T-helper 17 cell (primary cell): Measurements from ENCODE around the gene TAS2R60. TPM values are rescaled to one million over a fixed set of nuclear protein-coding genes. Genes with fewer than 3 reads are reported as not detected.
"Not testable (repeated sequence)": the region's sequence is repeated elsewhere in the genome, so short reads cannot be mapped to it uniquely, and the experiment has no call there.

Experiments
- ATAC-seq: fragments of 150-1000 bp; cut with Tn5 transposase; 2 replicates; pipeline ENCODE4 v1.10.0; 2021; ENCODE audit warnings: mild to moderate bottlenecking, moderate library complexity
- DNase-seq, 3 donors: peaks; one replicate each; pipeline versions ENCODE4 v3.0.0 to v3.0.0-alpha.2; 2020 to 2021
- H3K9me3 ChIP-seq: one replicate; pipeline ENCODE4 v1.7.0; 2013; ENCODE audit warnings: low read length, mild to moderate bottlenecking; ENCODE audit not compliant: control insufficient read depth, poor library complexity, severe bottlenecking
- H3K27ac Mint-ChIP-seq: one replicate; pipeline ENCODE4 v1.8.0; 2022; ENCODE audit warnings: mild to moderate bottlenecking, moderate library complexity, mixed read lengths
- H3K27me3 Mint-ChIP-seq: one replicate; pipeline ENCODE4 v1.8.0; 2022; ENCODE audit warnings: mixed read lengths
- H3K36me3 Mint-ChIP-seq: one replicate; pipeline ENCODE4 v1.8.0; 2022; ENCODE audit warnings: low read depth, mixed read lengths
- H3K4me1 Mint-ChIP-seq: one replicate; pipeline ENCODE4 v1.8.0; 2022; ENCODE audit warnings: mild to moderate bottlenecking, mixed read lengths
- H3K4me3 Mint-ChIP-seq: one replicate; pipeline ENCODE4 v1.8.0; 2022; ENCODE audit warnings: mild to moderate bottlenecking, moderate library complexity, mixed read lengths
- total RNA-seq, 4 donors: library from RNA in 2 of 4; stranded (reverse) in 2 of 4; gene quantifications; one replicate each; pipeline ENCODE4 v1.2.3 and lab custom pipeline; 2022 to 2026

The TAS2R60 gene
- total RNA-seq, 2 donors from 2014 or later, result 0.60 to 0.80 TPM

DNA sequence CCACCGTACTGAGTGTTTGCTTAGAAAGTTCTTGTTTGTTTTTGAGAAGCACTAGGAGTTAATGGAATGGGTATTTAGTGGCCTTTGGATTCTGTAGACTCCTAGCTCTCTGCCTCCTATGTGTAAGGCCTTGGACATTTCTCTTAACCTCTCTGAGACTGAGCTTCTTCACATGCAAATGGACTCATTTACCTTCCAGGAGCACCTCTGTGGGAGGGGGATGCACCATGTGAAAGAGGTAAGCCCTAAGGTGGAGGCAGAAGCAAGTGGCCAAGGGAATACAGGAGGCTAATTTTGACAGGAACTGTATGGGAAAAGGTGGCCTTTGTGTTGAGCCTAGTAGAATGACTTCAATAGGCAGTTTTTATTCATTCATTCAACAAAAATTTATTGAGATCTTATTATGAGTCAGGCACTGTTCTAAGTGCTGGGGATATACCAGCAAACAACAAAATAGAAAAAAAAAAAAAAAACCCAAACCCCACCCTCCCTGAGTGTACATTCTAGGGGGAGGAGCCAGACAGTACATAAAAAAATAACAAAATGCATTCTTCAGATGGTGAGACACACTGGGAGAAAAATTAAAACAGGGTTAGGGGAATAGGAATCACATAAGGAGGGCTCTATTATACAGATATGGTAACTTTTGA, 25.4 kb upstream of the TAS2R60 start:
- ATAC-seq (no peak), DNase-seq (no peak)
- Mint-ChIP-seq H3K27me3 (no peaks in the 10 kb centered on the region), H3K4me1 (peaks cover 8% of the 10 kb centered on the region), H3K4me3 (no peak overlapping the region), H3K36me3 (peaks cover 6% of the 10 kb centered on the region), H3K27ac (peak overlapping the region; percentile 81)
- H3K9me3 ChIP-seq, result no peaks in the 10 kb centered on the region

DNA sequence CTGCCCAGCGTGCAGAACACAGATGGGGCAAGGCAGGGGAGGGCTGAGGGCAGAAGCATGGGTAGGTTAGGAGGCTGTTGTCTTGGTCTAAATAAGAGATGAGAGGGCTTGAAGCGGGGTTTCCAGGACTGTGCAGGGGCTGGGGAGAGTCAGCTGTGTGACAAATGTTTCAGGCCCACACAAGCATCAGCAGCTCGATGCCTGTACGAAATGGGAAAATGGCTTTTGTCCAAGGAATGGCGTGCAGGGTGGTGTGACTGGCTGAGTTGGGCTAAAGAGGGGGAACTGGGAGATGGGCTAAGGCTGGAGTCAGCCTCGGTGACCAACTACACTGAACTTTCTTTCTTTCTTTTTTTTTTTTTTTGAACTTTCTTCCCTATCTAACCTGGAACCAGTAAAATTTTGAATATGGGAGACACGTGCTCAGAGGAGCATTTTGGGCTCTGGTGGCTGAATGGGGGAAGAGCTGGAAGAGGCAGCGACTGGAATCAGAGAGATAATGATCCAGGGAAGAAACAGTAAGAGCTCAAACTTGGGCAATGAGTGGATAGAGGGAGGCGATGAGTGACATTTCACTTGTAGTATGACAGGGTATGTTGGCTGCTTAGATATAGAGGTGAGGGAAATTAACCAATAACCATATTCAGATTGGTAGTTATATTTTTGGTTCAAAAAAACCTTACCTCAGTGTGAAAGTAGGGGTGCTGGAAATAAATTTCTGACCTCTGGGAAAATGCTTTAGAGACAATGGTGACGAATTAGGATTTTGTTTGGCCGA, 24.4 kb upstream of the TAS2R60 start:
- H3K9me3 ChIP-seq, result no peaks in the 10 kb centered on the region
- H3K27me3 Mint-ChIP-seq, result no peaks in the 10 kb centered on the region
- peak overlapping the region; percentile 81 for H3K27ac Mint-ChIP-seq
- H3K36me3 Mint-ChIP-seq, result peaks cover 6% of the 10 kb centered on the region
- H3K4me1 Mint-ChIP-seq, result peaks cover 8% of the 10 kb centered on the region
- DNase-seq (no peak), ATAC-seq (no peak)
- no peak overlapping the region for H3K4me3 Mint-ChIP-seq

DNA sequence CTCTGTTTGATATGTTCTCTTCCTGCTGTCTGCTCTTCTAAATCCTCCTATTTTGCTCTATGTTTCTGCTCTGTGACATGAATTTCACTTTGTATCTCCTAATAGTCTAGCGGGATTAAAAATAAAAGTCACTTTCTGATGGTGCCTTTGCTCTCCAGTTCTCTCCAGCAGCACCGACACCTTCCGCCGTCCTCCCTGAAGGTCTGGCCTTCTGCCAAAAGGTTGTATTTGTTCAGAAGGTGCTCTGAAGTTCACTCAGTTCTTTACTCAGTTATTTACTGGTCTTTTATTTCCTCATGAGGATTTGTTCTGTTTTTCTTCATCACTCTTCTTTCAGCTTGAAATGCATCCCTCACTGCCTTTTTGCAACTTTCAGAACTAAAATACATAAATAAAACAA, 23.4 kb upstream of the TAS2R60 start:
- Mint-ChIP-seq H3K27ac (peak overlapping the region; percentile 57), H3K4me1 (peaks cover 8% of the 10 kb centered on the region), H3K27me3 (no peaks in the 10 kb centered on the region), H3K36me3 (peaks cover 6% of the 10 kb centered on the region), H3K4me3 (peak overlapping the region; percentile 36)
- H3K9me3 ChIP-seq, result no peaks in the 10 kb centered on the region
- ATAC-seq, result no peak
- no peak for DNase-seq

DNA sequence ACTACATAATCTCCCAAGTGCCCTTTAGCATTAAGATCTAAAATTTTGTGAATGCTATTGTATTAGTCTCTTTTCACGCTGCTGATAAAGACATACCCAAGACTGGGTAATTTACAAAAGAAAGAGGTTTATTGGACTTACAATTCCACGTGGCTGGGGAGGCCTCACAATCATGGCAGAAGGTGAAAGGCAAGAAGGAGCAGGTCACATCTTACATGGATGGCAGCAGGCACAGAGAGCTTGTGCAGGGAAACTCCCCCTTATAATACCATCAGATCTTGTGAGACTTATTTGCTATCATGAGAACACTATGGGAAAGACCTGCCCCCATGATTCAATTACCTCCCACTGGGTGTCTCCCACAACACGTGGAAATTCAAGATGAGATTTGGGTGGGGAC, 22.6 kb upstream of the TAS2R60 start:
- H3K36me3 Mint-ChIP-seq, H3K4me1 Mint-ChIP-seq, DNase-seq, ATAC-seq, H3K9me3 ChIP-seq, H3K27me3 Mint-ChIP-seq, H3K27ac Mint-ChIP-seq, H3K4me3 Mint-ChIP-seq: not testable (repeated sequence)

DNA sequence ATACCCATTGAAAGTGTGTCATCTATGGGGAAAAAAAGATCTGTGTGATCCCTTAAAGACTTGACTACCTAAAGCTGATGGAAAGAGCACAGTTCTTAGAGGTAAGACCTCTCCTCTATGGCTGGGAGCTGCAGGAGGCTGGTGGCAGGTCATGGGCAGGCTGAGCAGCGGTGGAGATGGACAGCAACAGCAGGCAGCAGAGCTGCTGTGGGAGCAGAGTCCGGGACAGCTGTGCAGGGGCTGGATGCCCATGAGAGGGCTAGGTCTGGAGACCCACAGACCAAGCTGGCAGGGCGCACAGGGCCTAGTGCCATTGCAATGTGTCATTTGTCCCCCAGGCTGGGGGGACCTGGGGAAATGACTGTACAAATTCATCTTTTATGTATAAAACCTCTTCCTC, 21.2 kb upstream of the TAS2R60 start:
- Mint-ChIP-seq H3K4me3 (no peak overlapping the region), H3K4me1 (peaks cover 11% of the 10 kb centered on the region), H3K36me3 (peaks cover 6% of the 10 kb centered on the region), H3K27me3 (no peaks in the 10 kb centered on the region), H3K27ac (no peak overlapping the region)
- H3K9me3 ChIP-seq, result no peaks in the 10 kb centered on the region
- no peak for ATAC-seq
- DNase-seq, result no peak

DNA sequence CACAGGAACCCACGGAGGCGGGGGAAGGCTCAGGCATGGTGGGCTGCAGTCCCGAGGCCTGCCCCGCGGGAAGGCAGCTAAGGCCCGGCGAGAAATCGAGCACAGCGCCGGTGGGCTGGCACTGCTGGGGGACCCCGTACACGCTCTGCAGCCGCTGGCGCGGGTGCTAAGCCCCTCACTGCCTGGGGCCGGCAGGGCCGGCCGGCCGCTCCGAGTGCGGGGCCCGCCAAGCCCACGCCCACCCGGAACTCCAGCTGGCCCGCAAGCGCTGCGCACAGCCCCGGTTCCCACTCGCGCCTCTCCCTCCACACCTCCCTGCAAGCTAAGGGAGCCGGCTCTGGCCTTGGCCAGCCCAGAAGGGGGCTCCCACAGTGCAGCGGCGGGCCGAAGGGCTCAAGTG, 18.8 kb upstream of the TAS2R60 start:
- not testable (repeated sequence) for DNase-seq, H3K4me1 Mint-ChIP-seq, H3K36me3 Mint-ChIP-seq, H3K27me3 Mint-ChIP-seq, H3K4me3 Mint-ChIP-seq, ATAC-seq, H3K9me3 ChIP-seq, H3K27ac Mint-ChIP-seq

DNA sequence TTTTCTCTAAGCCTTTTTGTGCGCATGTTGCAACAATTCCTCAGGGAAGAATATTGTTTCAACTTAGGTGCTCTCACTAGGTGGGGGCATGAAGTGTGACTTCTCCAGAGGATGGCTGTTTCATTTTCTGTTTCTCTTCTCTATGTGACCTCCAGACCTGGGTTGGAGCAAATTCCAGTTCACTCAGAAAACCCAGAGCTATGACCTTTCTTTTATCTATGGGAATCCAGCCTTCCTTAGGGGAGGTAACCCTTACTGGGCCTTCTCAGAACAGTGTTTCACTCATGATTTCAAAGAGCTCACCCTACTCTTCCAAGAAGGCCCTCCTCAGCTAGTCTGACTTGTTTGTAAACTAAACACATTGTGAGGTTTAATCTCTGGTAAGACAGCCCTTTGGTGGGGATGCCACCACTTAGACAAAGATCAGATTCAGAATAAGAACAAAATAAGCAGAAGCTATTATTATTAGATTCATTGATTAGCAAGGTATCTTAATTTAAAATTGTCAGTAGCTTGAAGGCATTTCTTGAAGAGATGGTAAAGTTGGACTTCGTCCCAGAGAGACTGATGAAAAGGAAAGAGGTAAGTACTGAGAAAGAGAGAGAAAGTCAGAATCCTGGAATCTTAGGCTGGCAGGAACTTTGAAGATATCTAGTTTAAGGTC, 16.6 kb upstream of the TAS2R60 start:
- Mint-ChIP-seq H3K4me1 (peaks cover 5% of the 10 kb centered on the region), H3K36me3 (peaks cover 3% of the 10 kb centered on the region), H3K27ac (peak overlapping the region; percentile 34), H3K4me3 (no peak overlapping the region), H3K27me3 (no peaks in the 10 kb centered on the region)
- DNase-seq (no peak), ATAC-seq (no peak)
- no peaks in the 10 kb centered on the region for H3K9me3 ChIP-seq

DNA sequence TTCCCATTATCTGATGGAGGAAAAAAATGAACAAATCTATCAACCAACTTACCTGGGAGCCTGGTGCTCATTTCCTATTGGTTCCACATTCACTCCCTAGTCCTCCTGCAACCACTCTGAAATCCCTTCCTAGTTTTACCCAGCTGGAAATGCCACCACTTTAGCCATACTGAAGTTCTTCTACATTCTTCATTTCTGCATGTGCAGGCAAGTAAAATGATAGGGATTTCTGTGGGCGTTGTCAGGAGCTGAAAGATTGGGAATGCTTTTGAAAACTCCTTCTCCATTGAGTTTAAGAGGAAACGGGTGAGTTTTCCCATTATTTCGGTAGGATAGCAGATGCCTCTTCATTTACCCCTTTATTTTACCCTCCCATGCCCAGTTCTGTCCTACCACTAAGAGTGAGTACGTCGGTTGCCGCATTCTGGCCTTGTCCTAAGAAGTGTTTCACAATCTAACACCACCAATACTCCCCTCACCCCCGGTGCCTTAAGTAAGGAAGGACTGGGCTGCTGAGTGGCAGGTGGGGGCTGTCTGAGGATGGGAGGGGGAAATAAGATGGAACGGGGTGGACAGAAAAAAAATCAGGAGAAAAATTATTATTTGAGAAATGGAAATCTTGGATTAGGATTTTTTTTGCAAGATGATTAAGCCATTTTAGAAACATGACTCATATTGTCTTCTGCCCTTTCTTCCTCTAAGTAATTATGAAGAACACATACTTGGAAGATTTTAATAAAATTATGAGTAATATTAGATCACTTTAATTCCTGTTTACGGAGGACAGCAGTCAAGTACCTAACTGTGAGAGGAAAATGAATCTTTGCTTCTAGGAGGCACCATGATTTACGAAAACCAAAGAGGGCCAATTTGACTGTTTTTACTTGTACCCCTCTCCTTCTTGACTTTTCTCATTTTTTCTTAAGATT, 13.2 kb upstream of the TAS2R60 start:
- Mint-ChIP-seq H3K27ac (no peak overlapping the region), H3K27me3 (no peaks in the 10 kb centered on the region), H3K4me3 (no peak overlapping the region), H3K4me1 (peaks cover 5% of the 10 kb centered on the region), H3K36me3 (peaks cover 3% of the 10 kb centered on the region)
- ATAC-seq, result no peak
- DNase-seq, result no peak
- no peaks in the 10 kb centered on the region for H3K9me3 ChIP-seq

DNA sequence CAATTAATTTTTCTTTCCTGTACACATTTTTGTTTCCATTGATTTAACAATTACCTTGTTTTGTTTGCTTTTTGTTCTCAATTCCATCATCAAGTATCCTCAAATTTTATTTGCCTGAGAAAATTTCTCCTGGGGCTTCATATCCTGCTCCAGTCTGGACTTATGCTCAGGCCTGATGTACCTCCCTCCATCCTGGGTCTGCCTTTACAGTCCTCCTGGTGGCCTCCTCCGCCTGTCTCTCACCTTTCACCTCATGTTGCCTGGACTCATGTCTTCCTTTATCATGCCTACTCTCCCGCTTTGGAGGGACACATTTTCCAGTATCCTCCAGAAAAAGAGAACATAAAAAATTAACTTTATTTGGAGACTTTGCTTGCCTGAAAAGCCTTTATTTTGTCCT, 12.1 kb upstream of the TAS2R60 start:
- H3K4me1 Mint-ChIP-seq, result peaks cover 8% of the 10 kb centered on the region
- peak overlapping the region; percentile 68 for H3K27ac Mint-ChIP-seq
- peaks cover 5% of the 10 kb centered on the region for H3K36me3 Mint-ChIP-seq
- H3K27me3 Mint-ChIP-seq, result no peaks in the 10 kb centered on the region
- H3K9me3 ChIP-seq, result no peaks in the 10 kb centered on the region
- DNase-seq (no peak), ATAC-seq (no peak)
- H3K4me3 Mint-ChIP-seq, result no peak overlapping the region

DNA sequence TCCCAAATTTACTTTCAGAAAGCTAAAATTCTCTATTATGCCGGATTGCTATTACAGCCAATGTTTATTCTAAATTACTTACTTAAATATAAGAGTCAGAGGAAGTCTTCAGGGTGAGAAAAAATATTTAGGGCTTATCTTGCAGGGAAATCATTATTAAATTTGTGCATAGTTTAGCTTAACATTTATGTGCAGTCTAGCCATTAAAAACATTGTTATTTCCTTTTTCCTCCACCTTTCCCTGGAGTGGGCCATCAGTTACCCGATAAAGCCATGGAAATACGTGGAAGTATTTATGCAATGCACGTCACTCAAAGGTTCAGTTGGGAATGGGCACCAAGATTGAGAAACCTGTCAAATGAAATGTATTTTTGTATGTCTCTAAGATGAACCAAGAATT, 9.5 kb upstream of the TAS2R60 start:
- no peak overlapping the region for H3K27ac Mint-ChIP-seq
- ATAC-seq (no peak), DNase-seq (no peak)
- H3K27me3 Mint-ChIP-seq, result no peaks in the 10 kb centered on the region
- H3K36me3 Mint-ChIP-seq, result peaks cover 8% of the 10 kb centered on the region
- H3K4me3 Mint-ChIP-seq, result no peak overlapping the region
- peaks cover 17% of the 10 kb centered on the region for H3K4me1 Mint-ChIP-seq
- H3K9me3 ChIP-seq, result no peaks in the 10 kb centered on the region

DNA sequence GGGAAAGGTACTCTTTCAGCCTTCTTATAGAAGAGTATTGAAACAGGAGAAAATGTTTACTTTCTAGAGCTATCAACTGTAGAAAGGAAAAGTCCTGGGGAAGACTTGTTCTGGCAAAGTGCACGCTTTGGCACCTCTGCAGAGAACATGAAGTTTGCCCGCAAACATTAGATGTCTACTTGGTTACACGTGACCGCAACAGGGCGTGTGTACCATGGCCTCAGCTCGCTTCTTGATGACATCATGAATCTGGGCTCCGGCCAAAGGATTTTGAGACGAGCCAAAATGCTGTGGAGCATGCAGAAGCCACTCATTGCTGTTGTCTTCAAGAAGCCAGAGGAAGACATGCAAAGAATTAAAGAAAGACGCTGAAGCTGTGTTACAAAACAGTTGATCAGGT, 8.6 kb upstream of the TAS2R60 start:
- no peaks in the 10 kb centered on the region for H3K9me3 ChIP-seq
- DNase-seq (no peak), ATAC-seq (no peak)
- Mint-ChIP-seq H3K27me3 (no peaks in the 10 kb centered on the region), H3K4me3 (no peak overlapping the region), H3K4me1 (peaks cover 17% of the 10 kb centered on the region), H3K36me3 (peaks cover 9% of the 10 kb centered on the region), H3K27ac (no peak overlapping the region)

DNA sequence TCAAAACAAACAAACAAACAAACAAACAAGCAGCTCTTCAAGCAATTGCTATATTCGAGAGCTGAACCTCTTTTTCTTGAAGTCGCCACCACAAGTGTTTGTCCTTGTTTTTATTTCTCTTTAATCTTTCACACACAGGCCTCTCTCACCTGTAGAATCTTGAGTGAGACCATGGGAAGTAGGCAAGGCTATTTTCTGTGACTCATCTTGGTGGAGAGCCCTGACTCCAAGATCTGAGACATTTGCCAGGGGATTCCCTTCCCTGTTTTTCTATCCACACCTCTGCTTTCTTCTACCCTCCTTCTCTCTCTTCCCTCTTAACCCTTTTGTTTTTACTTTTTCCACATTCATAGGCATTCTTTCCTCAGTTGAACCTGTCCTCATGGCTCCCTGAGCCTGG, 8.0 kb upstream of the TAS2R60 start:
- Mint-ChIP-seq H3K4me1 (peaks cover 17% of the 10 kb centered on the region), H3K27ac (no peak overlapping the region), H3K4me3 (no peak overlapping the region), H3K36me3 (peaks cover 11% of the 10 kb centered on the region), H3K27me3 (no peaks in the 10 kb centered on the region)
- no peaks in the 10 kb centered on the region for H3K9me3 ChIP-seq
- ATAC-seq (no peak), DNase-seq (no peak)
